IMR-90 (cell line): ENCODE results near the gene UPK2. TPM values are rescaled to one million over a fixed set of nuclear protein-coding genes. Genes with fewer than 3 reads are reported as not detected.

Experiments used
- ATAC-seq: fragments of 200-7000 bp; cut with Tn5 transposase; 2 replicates; pipeline ENCODE4 v1.9.1; 2020; ENCODE audit warnings: low read depth, mild to moderate bottlenecking, moderate library complexity
- BruUV-seq: library from RNA; stranded (reverse); fragments of 400-500 nt; replicated peaks from 2 replicates; lab custom pipeline; 2021; lab: Mats Ljungman, UMichigan
- CTCF ChIA-PET: fragments of 300-600 bp; formaldehyde crosslinking; extraction: SDS; loops from one replicate; lab custom pipeline; 2021; ENCODE audit warnings: antibody characterized with exemption; lab: Yijun Ruan, JAX
- POLR2A ChIA-PET: fragments of 300-600 bp; sonication (Branson Sonifier 250); formaldehyde crosslinking; loops from one replicate; lab custom pipeline; 2022; ENCODE audit warnings: antibody characterized with exemption; ENCODE audit not compliant: unreplicated experiment; lab: Charles Lee
- DNase-seq: peaks from one replicate; pipeline ENCODE4 v3.0.0; 2013
- H2AFZ ChIP-seq: replicated peaks from 2 replicates; pipeline ENCODE3; 2013; ENCODE audit warnings: low read length, mild to moderate bottlenecking; ENCODE audit not compliant: poor library complexity
- H2AK5ac ChIP-seq: 2 replicates; pipeline ENCODE4 v1.6.1; 2013; ENCODE audit warnings: low read depth, low read length, inconsistent platforms
- H2AK9ac ChIP-seq: replicated peaks from 2 replicates; pipeline ENCODE3; 2013; ENCODE audit warnings: mild to moderate bottlenecking, low read depth, low read length, moderate library complexity; ENCODE audit not compliant: poor library complexity
- H2BK120ac ChIP-seq: 2 replicates; pipeline ENCODE4 v1.6.1; 2013; ENCODE audit warnings: low read depth, low read length, inconsistent platforms
- H2BK15ac ChIP-seq: 3 replicates; pipeline ENCODE4 v1.6.1; 2013; ENCODE audit warnings: low read depth, low read length, inconsistent platforms
- H2BK20ac ChIP-seq: 2 replicates; pipeline ENCODE4 v1.6.1; 2013; ENCODE audit warnings: low read depth, mild to moderate bottlenecking, inconsistent platforms, low read length, moderate library complexity
- H2BK5ac ChIP-seq: 2 replicates; pipeline ENCODE4 v1.6.1; 2013; ENCODE audit warnings: mild to moderate bottlenecking, low read depth, low read length, inconsistent platforms; ENCODE audit not compliant: poor library complexity, severe bottlenecking
- H3K14ac ChIP-seq: replicated peaks from 2 replicates; pipeline ENCODE4 v1.6.1; 2013; ENCODE audit warnings: low read depth, low read length, inconsistent platforms
- H3K18ac ChIP-seq: 2 replicates; pipeline ENCODE4 v1.6.1; 2013; ENCODE audit warnings: low read depth, low read length, control low read depth
- H3K23ac ChIP-seq: 2 replicates; pipeline ENCODE4 v1.6.1; 2013; ENCODE audit warnings: low read depth, low read length, inconsistent platforms
- H3K27ac ChIP-seq: 2 replicates; pipeline ENCODE4 v1.5.1; 2013; ENCODE audit warnings: mild to moderate bottlenecking, control low read depth, low read length; ENCODE audit not compliant: insufficient read depth
- H3K27me3 ChIP-seq: 2 replicates; pipeline ENCODE4 v1.6.1; 2013; ENCODE audit warnings: low read length; ENCODE audit not compliant: control insufficient read depth, insufficient read depth
- H3K36me3 ChIP-seq: 2 replicates; pipeline ENCODE4 v1.6.1; 2013; ENCODE audit warnings: low read length, mixed read lengths; ENCODE audit not compliant: control insufficient read depth, insufficient read depth
- H3K4ac ChIP-seq: 2 replicates; pipeline ENCODE4 v1.6.1; 2013; ENCODE audit warnings: low read depth, low read length, inconsistent platforms
- H3K4me1 ChIP-seq: 2 replicates; pipeline ENCODE4 v1.6.1; 2013; ENCODE audit warnings: low read length, mixed read lengths; ENCODE audit not compliant: control insufficient read depth, insufficient read depth
- H3K4me2 ChIP-seq: 2 replicates; pipeline ENCODE4 v1.6.1; 2013; ENCODE audit warnings: low read depth, mild to moderate bottlenecking, control low read depth, low read length, moderate library complexity
- H3K4me3 ChIP-seq: 2 replicates; pipeline ENCODE4 v1.5.1; 2013; ENCODE audit warnings: low read depth, mild to moderate bottlenecking, control low read depth, low read length, moderate library complexity; ENCODE audit not compliant: insufficient read depth
- H3K56ac ChIP-seq: 2 replicates; pipeline ENCODE4 v1.6.1; 2013; ENCODE audit warnings: low read length, inconsistent platforms; ENCODE audit not compliant: insufficient read depth; ENCODE audit errors: extremely low read depth
- H3K79me1 ChIP-seq, 2 experiments: 2 replicates each; pipeline ENCODE4 v1.6.1; 2013; ENCODE audit warnings: low read length in 2 of 2, inconsistent platforms in 1 of 2, low read depth in 1 of 2
- H3K9ac ChIP-seq: 2 replicates; pipeline ENCODE4 v1.6.1; 2013; ENCODE audit warnings: low read depth, low read length, control low read depth
- H3K9me1 ChIP-seq: 2 replicates; pipeline ENCODE4 v1.6.1; 2013; ENCODE audit warnings: low read length, inconsistent platforms; ENCODE audit not compliant: insufficient read depth
- H3K9me3 ChIP-seq: 2 replicates; pipeline ENCODE4 v1.6.1; 2013; ENCODE audit warnings: low read length; ENCODE audit not compliant: control insufficient read depth, insufficient read depth
- H4K20me1 ChIP-seq: 2 replicates; pipeline ENCODE4 v1.6.1; 2013; ENCODE audit warnings: low read length, inconsistent platforms; ENCODE audit not compliant: insufficient read depth
- H4K5ac ChIP-seq: 2 replicates; pipeline ENCODE4 v1.6.1; 2013; ENCODE audit warnings: mild to moderate bottlenecking, low read depth, low read length, control low read depth
- H4K8ac ChIP-seq, 2 experiments: 2 replicates each; pipeline ENCODE4 v1.6.1; 2013; ENCODE audit warnings: low read depth in 2 of 2, low read length in 2 of 2, control low read depth in 1 of 2, inconsistent platforms in 1 of 2
- H4K91ac ChIP-seq: 2 replicates; pipeline ENCODE4 v1.6.1; 2013; ENCODE audit warnings: low read depth, low read length, inconsistent platforms; ENCODE audit not compliant: insufficient read depth
- BHLHE40 ChIP-seq: fragments of 150-350 bp; IDR thresholded peaks from 2 replicates; pipeline ENCODE4 v1.6.1; 2016; ENCODE audit warnings: mild to moderate bottlenecking, low read depth, low read length
- CHD1 ChIP-seq: IDR thresholded peaks from 2 replicates; pipeline ENCODE4 v1.6.1; 2012; ENCODE audit warnings: low read depth, low read length, improper control_type of control experiment
- FOS ChIP-seq: fragments of 150-350 bp; IDR thresholded peaks from 2 replicates; pipeline ENCODE4 v1.6.1; 2016; ENCODE audit warnings: low read depth, low read length
- MAFK ChIP-seq: IDR thresholded peaks from 2 replicates; pipeline ENCODE4 v1.6.1; 2012; ENCODE audit warnings: low read depth, low read length, improper control_type of control experiment
- MXI1 ChIP-seq: IDR thresholded peaks from 2 replicates; pipeline ENCODE4 v1.6.1; 2012; ENCODE audit warnings: low read depth, mild to moderate bottlenecking, low read length, moderate library complexity, borderline replicate concordance
- NFE2L2 ChIP-seq: fragments of 150-350 bp; IDR thresholded peaks from 2 replicates; pipeline ENCODE4 v1.6.1; 2016; ENCODE audit warnings: low read depth, mild to moderate bottlenecking, low read length
- POLR2A ChIP-seq: IDR thresholded peaks from 2 replicates; pipeline ENCODE4 v1.6.1; 2012; ENCODE audit warnings: mild to moderate bottlenecking, low read depth, low read length
- SMC3 ChIP-seq: fragments of 150-350 bp; IDR thresholded peaks from 2 replicates; pipeline ENCODE4 v1.6.1; 2016; ENCODE audit warnings: low read depth, mild to moderate bottlenecking, antibody characterized with exemption, low read length, moderate library complexity
- WGBS, 2 experiments: methylation state at CpG; one replicate each; pipeline versions ENCODE4 v1.1.5 to v1.1.7; 2013; ENCODE audit warnings: missing lambda C conversion rate in 2 of 2; ENCODE audit not compliant: insufficient read length in 1 of 2; ENCODE audit errors: extremely low coverage in 2 of 2; 5-methylcytosine and 5-hydroxymethylcytosine counted together
- dilution Hi-C: fragments of 300-500 bp; cut with HindIII; formaldehyde crosslinking; loops from one replicate; pipeline ENCODE4 v1.14.3; 2018; ENCODE audit warnings: low sequenced_read_pairs; ENCODE audit not compliant: unreplicated experiment
- in situ Hi-C: fragments of 300-500 bp; cut with MboI; formaldehyde crosslinking; loops from 3 replicates; pipeline ENCODE4 v1.14.3; 2019; ENCODE audit warnings: low sequenced_read_pairs, inconsistent platforms, mixed read lengths
- intact Hi-C: fragments of 100-400 bp; cut with micrococcal nuclease; formaldehyde crosslinking; loops from 2 replicates; pipeline ENCODE4 v1.10.0; 2022
- polyA plus RNA-seq, 3 experiments: library from polyadenylated mRNA; depleted of rRNA; stranded (reverse); fragments of >200 nt; gene quantifications; 2 replicates each; pipeline ENCODE4 v1.2.3, GENCODE V29; 2012; ENCODE audit warnings: low replicate concordance in 1 of 3
- total RNA-seq: library from RNA; depleted of rRNA; stranded (reverse); fragments of >200 nt; gene quantifications from 2 replicates; pipeline ENCODE4 v1.2.3, GENCODE V29; 2012
- TF ChIP-seq, protein P1 (sequence below): fragments of 150-350 bp; IDR thresholded peaks from 2 replicates; pipeline ENCODE4 v1.6.1; 2017; ENCODE audit warnings: mild to moderate bottlenecking, antibody characterized with exemption, low read length, low read depth

UPK2 gene
- total and polyA plus RNA-seq, 2 of the 4 experiments (the other 2 are of a cell fraction) = 0.26 TPM; not detected in 1

- Histone ChIP-seq H3K9ac (no peak overlapping the region), H2BK120ac (no peak overlapping the region), H3K4ac (no peak overlapping the region; the same call in 1 of the 2 replicates), H2AK5ac (peak overlapping the region; percentile 24; the same call in 1 of the 2 replicates), H4K20me1 (peaks cover 4% of the 10 kb centered on the region; the same call in 1 of the 2 replicates), H3K27ac (no peak overlapping the region), H3K9me3 (no peaks in the 10 kb centered on the region), H2BK5ac (no peak overlapping the region), H2BK15ac (no peak overlapping the region), H3K23ac (no peak overlapping the region), H3K9me1 (peaks cover 7% of the 10 kb centered on the region), H4K8ac (no peak overlapping the region; a peak in 1 of 4 replicates), H2AK9ac (no peak overlapping the region), H3K56ac (no peak overlapping the region), H3K4me3 (no peak overlapping the region), H4K91ac (no peak overlapping the region), H3K14ac (no peak overlapping the region), H2BK20ac (no peak overlapping the region), H3K27me3 (peaks cover 2% of the 10 kb centered on the region), H3K4me2 (no peak overlapping the region), H2AFZ (peak overlapping the region; percentile 48), H3K36me3 (no peaks in the 10 kb centered on the region), H4K5ac (no peak overlapping the region), H3K4me1 (peaks cover 4% of the 10 kb centered on the region; the same call in 1 of the 2 replicates), H3K79me1 (no peaks in the 10 kb centered on the region), H3K18ac (no peak overlapping the region)
- in situ Hi-C loops (loop anchor here (5.0 kb wide), 1 partner anchor 37 kb away; no protein-coding TSS in a partner anchor), dilution Hi-C loops (no loop called here), intact Hi-C loops (no loop called here)
- TF ChIP-seq SMC3 = no peak
- no peak for TF ChIP-seq BHLHE40
- no peak for TF ChIP-seq NFE2L2
- TF ChIP-seq MAFK = no peak
- no peak for TF ChIP-seq MXI1
- TF ChIP-seq POLR2A = no peak
- TF ChIP-seq, protein P1, sequence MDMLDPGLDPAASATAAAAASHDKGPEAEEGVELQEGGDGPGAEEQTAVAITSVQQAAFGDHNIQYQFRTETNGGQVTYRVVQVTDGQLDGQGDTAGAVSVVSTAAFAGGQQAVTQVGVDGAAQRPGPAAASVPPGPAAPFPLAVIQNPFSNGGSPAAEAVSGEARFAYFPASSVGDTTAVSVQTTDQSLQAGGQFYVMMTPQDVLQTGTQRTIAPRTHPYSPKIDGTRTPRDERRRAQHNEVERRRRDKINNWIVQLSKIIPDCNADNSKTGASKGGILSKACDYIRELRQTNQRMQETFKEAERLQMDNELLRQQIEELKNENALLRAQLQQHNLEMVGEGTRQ = no peak
- no peak for TF ChIP-seq CHD1
- TF ChIP-seq FOS = no peak
- DNase-seq = no peak
- no peak for ATAC-seq
- WGBS, 2 experiments = 48% methylated on average over 3 of the region's 8 CpGs; no CpG with 5 or more reads in 1 of the 2 experiments
- no TSS peak for BruUV-seq
- ChIA-PET CTCF (interaction anchor here (0.6 kb wide), 1 partner anchor 346 kb away, joined by 3 read pairs; no protein-coding TSS in a partner anchor), POLR2A (no interaction called here)
Measured at GRCh38 chr11:118939404-118939915, 16.6 kb upstream of the UPK2 start.
